ENCODE data around the gene TM9SF3. TPM values are rescaled to one million over a fixed set of nuclear protein-coding genes. Genes with fewer than 3 reads are reported as not detected.

TM9SF3 gene
- total RNA-seq, 1 experiment from 2014 or later, result 79.3 TPM

GRCh38 chr10:96493254-96493653 lies 93.6 kb downstream of the TM9SF3 start:
- H3K27me3 ChIP-seq (ENCODE audit: insufficient read depth, low read length), result no peaks in the 10 kb centered on the region
- intact Hi-C loops (cut with micrococcal nuclease), result no loop called here
- H3K4me2 ChIP-seq (ENCODE audit: low read length), result no peak overlapping the region
- H3K9me2 ChIP-seq (ENCODE audit: insufficient read depth), result no peaks in the 10 kb centered on the region
- H3K79me2 ChIP-seq (ENCODE audit: insufficient read depth, low read length), result no peaks in the 10 kb centered on the region
- H3K36me3 ChIP-seq (ENCODE audit: control insufficient read depth in 1 of 2, insufficient read depth in 2 of 2, low read length in 2 of 2), result no peaks in the 10 kb centered on the region
- DNase-seq (ENCODE audit: low read depth, low spot score) (no peak), ATAC-seq (no peak)
- no peak overlapping the region for H3K9ac ChIP-seq (ENCODE audit: low read length)
- H2AFZ ChIP-seq (ENCODE audit: low read depth, low read length, poor library complexity, severe bottlenecking), result no peak overlapping the region
- POLR2A ChIA-PET, result no interaction called here
- no peak overlapping the region for H3K4me3 ChIP-seq (replicated peaks in 1 of 2; ENCODE audit: low read depth in 1 of 2, low read length in 2 of 2)
- RAD21 ChIA-PET (ENCODE audit: low non-redundant PET in 1 of 2, low total read pairs in 2 of 2, uncharacterized antibody in 2 of 2, unreplicated experiment in 2 of 2), result no interaction called here
- BruUV-seq (replicated peaks), result no TSS peak
- TF ChIP-seq POLR2A (IDR thresholded peaks at IDR 0.05; ENCODE audit: borderline replicate concordance, extremely low read depth, insufficient read depth, insufficient read length) (no peak), ZFX (IDR thresholded peaks at IDR 0.05) (no peak), SRF (IDR thresholded peaks at IDR 0.05; ENCODE audit: low read depth) (no peak), CBX3 (IDR thresholded peaks at IDR 0.05; ENCODE audit: low read depth) (no peak), POLR2AphosphoS5 (IDR thresholded peaks at IDR 0.05; ENCODE audit: low read depth, low read length) (no peak), TCF7L2 (IDR thresholded peaks at IDR 0.05; ENCODE audit: borderline replicate concordance, extremely low read depth, insufficient read depth, insufficient read length) (no peak), SIN3A (IDR thresholded peaks at IDR 0.05; ENCODE audit: low read depth) (no peak)
- TF ChIP-seq, protein P1, sequence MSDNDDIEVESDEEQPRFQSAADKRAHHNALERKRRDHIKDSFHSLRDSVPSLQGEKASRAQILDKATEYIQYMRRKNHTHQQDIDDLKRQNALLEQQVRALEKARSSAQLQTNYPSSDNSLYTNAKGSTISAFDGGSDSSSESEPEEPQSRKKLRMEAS (IDR thresholded peaks at IDR 0.05), result no peak
- TF ChIP-seq, protein P2, sequence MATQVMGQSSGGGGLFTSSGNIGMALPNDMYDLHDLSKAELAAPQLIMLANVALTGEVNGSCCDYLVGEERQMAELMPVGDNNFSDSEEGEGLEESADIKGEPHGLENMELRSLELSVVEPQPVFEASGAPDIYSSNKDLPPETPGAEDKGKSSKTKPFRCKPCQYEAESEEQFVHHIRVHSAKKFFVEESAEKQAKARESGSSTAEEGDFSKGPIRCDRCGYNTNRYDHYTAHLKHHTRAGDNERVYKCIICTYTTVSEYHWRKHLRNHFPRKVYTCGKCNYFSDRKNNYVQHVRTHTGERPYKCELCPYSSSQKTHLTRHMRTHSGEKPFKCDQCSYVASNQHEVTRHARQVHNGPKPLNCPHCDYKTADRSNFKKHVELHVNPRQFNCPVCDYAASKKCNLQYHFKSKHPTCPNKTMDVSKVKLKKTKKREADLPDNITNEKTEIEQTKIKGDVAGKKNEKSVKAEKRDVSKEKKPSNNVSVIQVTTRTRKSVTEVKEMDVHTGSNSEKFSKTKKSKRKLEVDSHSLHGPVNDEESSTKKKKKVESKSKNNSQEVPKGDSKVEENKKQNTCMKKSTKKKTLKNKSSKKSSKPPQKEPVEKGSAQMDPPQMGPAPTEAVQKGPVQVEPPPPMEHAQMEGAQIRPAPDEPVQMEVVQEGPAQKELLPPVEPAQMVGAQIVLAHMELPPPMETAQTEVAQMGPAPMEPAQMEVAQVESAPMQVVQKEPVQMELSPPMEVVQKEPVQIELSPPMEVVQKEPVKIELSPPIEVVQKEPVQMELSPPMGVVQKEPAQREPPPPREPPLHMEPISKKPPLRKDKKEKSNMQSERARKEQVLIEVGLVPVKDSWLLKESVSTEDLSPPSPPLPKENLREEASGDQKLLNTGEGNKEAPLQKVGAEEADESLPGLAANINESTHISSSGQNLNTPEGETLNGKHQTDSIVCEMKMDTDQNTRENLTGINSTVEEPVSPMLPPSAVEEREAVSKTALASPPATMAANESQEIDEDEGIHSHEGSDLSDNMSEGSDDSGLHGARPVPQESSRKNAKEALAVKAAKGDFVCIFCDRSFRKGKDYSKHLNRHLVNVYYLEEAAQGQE (IDR thresholded peaks at IDR 0.05; ENCODE audit: low read depth), result no peak
- TF ChIP-seq, protein P3, sequence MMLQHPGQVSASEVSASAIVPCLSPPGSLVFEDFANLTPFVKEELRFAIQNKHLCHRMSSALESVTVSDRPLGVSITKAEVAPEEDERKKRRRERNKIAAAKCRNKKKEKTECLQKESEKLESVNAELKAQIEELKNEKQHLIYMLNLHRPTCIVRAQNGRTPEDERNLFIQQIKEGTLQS (IDR thresholded peaks at IDR 0.05), result no peak
- no peak overlapping the region for H3K27ac ChIP-seq (ENCODE audit: low read depth, low read length)
- H3K9me3 ChIP-seq (ENCODE audit: control insufficient read depth in 1 of 2, insufficient read depth in 1 of 2, low read depth in 1 of 2, low read length in 2 of 2), result no peaks in the 10 kb centered on the region
- CTCF ChIA-PET, result no interaction called here
- H4K20me1 ChIP-seq (ENCODE audit: insufficient read depth), result no peaks in the 10 kb centered on the region
- peaks cover 0 to 10% of the 10 kb centered on the region in 2 experiments; a peak in 2 of 4 replicates for H3K4me1 ChIP-seq (ENCODE audit: control insufficient read depth in 1 of 2, insufficient read depth in 2 of 2, low read length in 2 of 2)

All from HCT116 (cell line).